Lower lobe of right lung (tissue), 2 donors: ENCODE measurements around the gene PCDH9. TPM values are rescaled to one million over a fixed set of nuclear protein-coding genes. Genes with fewer than 3 reads are reported as not detected.
"Not testable (repeated sequence)": the region's sequence is repeated elsewhere in the genome, so short reads cannot be mapped to it uniquely, and the experiment has no call there.

ENCODE experiments used
- ATAC-seq, 2 donors: fragments of 200-7000 bp; cut with Tn5 transposase; one replicate each; pipeline ENCODE4 v1.9.1; 2020 to 2022; ENCODE audit warnings: mild to moderate bottlenecking in 2 of 2, moderate library complexity in 2 of 2
- DNase-seq: peaks from one replicate; pipeline ENCODE4 v3.0.0-alpha.2; 2020
- H3K27ac ChIP-seq: fragments of 200-600 bp; one replicate; pipeline ENCODE4 v1.8.0; 2022
- H3K27me3 ChIP-seq: fragments of 200-600 bp; one replicate; pipeline ENCODE4 v1.8.0; 2022; ENCODE audit warnings: low read depth
- H3K36me3 ChIP-seq: fragments of 200-600 bp; one replicate; pipeline ENCODE4 v1.8.0; 2022; ENCODE audit warnings: mild to moderate bottlenecking
- H3K4me1 ChIP-seq: fragments of 200-600 bp; one replicate; pipeline ENCODE4 v1.8.0; 2022
- H3K4me3 ChIP-seq: fragments of 200-600 bp; one replicate; pipeline ENCODE4 v1.8.0; 2022; ENCODE audit warnings: mild to moderate bottlenecking
- H3K9me3 ChIP-seq: fragments of 200-600 bp; one replicate; pipeline ENCODE4 v1.8.0; 2022
- intact Hi-C: fragments of 100-400 bp; cut with DNase I; formaldehyde crosslinking; loops from one replicate; pipeline ENCODE4 v1.11.0; 2022
- total RNA-seq: library from RNA; stranded (reverse); fragmentation: NEBNext Ultra II Directional; extraction: Animal tissue kit (Norgen Biotek cat#: 25700); gene quantifications from one replicate; pipeline ENCODE4 v1.2.1, GENCODE V29; 2021
- TF ChIP-seq, protein P1 (sequence below): fragments of 200-600 bp; IDR thresholded peaks from one replicate; pipeline ENCODE4 v1.8.0; 2022; ENCODE audit warnings: antibody characterized with exemption, mild to moderate bottlenecking
- donor health status: DM: no; HTN: yes; CAD: no; lungs with severe emphysema.

The PCDH9 gene
- total RNA-seq, 1 donor from 2014 or later: 8.9 TPM

DNA sequence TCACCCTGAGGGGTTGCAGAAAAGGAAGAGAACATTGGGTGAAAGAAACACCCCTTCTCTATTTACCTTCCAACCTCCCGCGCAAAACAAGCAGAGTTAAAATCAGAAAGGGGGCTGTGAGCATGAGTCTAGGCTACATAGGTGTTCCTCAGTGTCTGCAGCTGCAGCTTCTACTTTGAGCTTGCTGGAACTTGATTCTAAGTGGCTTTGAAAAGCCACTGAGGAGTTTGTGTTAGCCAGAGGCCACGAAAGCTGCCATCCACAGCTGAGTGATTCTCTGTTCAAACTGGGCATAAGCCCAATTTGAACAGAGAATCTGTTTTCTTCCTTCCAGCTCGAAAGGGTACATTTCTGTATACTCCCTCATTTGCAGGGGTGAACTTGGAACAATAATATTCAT, 343.9 kb downstream of the PCDH9 start:
- no peaks in the 10 kb centered on the region for H3K4me1 ChIP-seq
- no peak overlapping the region for H3K27ac ChIP-seq
- no peak for ATAC-seq
- TF ChIP-seq, protein P1, sequence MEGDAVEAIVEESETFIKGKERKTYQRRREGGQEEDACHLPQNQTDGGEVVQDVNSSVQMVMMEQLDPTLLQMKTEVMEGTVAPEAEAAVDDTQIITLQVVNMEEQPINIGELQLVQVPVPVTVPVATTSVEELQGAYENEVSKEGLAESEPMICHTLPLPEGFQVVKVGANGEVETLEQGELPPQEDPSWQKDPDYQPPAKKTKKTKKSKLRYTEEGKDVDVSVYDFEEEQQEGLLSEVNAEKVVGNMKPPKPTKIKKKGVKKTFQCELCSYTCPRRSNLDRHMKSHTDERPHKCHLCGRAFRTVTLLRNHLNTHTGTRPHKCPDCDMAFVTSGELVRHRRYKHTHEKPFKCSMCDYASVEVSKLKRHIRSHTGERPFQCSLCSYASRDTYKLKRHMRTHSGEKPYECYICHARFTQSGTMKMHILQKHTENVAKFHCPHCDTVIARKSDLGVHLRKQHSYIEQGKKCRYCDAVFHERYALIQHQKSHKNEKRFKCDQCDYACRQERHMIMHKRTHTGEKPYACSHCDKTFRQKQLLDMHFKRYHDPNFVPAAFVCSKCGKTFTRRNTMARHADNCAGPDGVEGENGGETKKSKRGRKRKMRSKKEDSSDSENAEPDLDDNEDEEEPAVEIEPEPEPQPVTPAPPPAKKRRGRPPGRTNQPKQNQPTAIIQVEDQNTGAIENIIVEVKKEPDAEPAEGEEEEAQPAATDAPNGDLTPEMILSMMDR: no peak
- H3K4me3 ChIP-seq: no peak overlapping the region
- no peaks in the 10 kb centered on the region for H3K36me3 ChIP-seq
- no peaks in the 10 kb centered on the region for H3K27me3 ChIP-seq
- intact Hi-C loops: no loop called here
- no peaks in the 10 kb centered on the region for H3K9me3 ChIP-seq
- DNase-seq: no peak

DNA sequence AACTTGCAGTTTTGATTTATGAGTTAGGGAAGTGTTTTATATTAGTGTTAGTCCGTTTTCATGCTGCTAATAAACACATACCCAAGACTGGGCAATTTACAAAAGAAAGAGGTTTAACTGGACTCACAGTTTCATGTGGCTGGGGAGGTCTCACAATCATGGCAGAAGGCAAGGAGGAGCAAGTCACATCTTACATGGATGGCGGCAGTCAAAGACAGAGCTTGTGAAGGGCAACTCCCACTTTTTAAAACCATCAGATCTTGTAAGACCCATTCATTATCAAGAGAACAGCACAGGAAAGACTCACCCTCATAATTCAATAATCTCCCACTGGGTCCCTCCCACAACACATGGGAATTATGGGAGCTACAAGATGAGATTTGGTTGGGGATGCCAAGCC, 349.0 kb downstream of the PCDH9 start:
- H3K27ac ChIP-seq, H3K9me3 ChIP-seq, H3K4me1 ChIP-seq, H3K36me3 ChIP-seq, H3K27me3 ChIP-seq, H3K4me3 ChIP-seq, intact Hi-C loops, DNase-seq, ATAC-seq: not testable (repeated sequence)

DNA sequence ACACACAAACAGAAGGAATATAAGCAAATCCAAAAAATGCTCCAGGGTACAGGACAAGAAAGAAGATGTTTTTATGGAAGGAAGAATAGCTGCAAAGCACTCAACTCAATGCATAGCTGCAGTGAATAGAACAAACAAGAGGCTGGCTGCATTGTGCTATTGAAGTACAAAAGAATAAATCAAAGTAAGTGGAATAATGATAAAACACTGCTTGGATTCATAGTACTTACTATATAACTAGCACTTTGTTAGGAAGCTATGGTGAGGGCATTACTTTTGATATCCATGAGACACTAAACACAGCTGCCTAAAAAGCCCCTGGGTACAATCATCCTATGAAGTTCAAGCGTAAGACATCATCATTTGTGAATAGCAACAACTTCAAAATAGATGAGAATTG, 350.1 kb downstream of the PCDH9 start:
- no peak overlapping the region for H3K27ac ChIP-seq
- no peaks in the 10 kb centered on the region for H3K9me3 ChIP-seq
- no peaks in the 10 kb centered on the region for H3K27me3 ChIP-seq
- H3K36me3 ChIP-seq: no peaks in the 10 kb centered on the region
- intact Hi-C loops: no loop called here
- ATAC-seq (no peak), DNase-seq (no peak)
- H3K4me3 ChIP-seq: no peak overlapping the region
- no peaks in the 10 kb centered on the region for H3K4me1 ChIP-seq
- TF ChIP-seq, protein P1: no peak

DNA sequence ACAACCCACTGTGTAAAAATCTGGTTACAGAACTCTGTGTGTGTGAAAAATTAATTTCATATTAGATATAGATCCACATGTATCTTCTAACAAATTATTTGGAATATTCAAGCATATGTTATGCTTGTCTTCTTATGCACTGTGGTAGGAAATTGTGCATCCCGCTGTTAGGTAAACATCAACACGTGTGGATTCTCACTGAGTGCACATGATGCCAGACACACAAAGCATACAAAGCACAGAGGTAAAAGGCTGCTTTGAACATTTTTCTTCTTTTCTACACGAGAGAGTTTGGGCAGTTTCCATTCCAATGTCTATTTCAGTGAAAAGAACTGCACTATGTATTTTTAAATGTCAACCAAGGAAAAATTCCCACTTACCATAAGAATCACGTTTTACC, 354.9 kb downstream of the PCDH9 start:
- H3K27me3 ChIP-seq: no peaks in the 10 kb centered on the region
- DNase-seq (no peak), ATAC-seq (no peak)
- intact Hi-C loops: no loop called here
- no peak overlapping the region for H3K27ac ChIP-seq
- no peak overlapping the region for H3K4me3 ChIP-seq
- TF ChIP-seq, protein P1: no peak
- no peaks in the 10 kb centered on the region for H3K9me3 ChIP-seq
- no peaks in the 10 kb centered on the region for H3K4me1 ChIP-seq
- H3K36me3 ChIP-seq: no peaks in the 10 kb centered on the region

DNA sequence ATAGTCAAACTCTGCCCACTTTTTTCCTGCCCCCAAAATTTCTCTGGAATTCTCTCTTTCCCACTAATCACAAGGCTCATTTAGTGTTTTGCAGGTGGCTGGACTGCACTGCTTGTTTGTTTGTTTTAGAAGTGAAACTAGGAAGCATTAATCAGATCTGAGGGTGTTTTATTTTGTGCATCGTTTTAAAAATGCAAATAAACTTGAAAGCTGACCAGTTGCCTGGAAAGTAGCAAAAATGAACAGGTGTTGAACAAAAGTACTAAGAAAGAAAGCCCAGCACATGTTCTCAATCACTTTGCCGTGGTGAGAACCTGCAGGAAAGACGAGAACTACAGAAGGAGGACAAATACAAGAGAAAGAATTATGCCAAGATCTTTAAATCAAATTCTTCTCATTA, 365.5 kb downstream of the PCDH9 start:
- intact Hi-C loops: no loop called here
- Histone ChIP-seq H3K27me3 (no peaks in the 10 kb centered on the region), H3K4me1 (no peaks in the 10 kb centered on the region), H3K27ac (no peak overlapping the region), H3K36me3 (no peaks in the 10 kb centered on the region), H3K9me3 (no peaks in the 10 kb centered on the region), H3K4me3 (no peak overlapping the region)
- ATAC-seq: no peak
- TF ChIP-seq, protein P1: no peak
- DNase-seq: no peak

DNA sequence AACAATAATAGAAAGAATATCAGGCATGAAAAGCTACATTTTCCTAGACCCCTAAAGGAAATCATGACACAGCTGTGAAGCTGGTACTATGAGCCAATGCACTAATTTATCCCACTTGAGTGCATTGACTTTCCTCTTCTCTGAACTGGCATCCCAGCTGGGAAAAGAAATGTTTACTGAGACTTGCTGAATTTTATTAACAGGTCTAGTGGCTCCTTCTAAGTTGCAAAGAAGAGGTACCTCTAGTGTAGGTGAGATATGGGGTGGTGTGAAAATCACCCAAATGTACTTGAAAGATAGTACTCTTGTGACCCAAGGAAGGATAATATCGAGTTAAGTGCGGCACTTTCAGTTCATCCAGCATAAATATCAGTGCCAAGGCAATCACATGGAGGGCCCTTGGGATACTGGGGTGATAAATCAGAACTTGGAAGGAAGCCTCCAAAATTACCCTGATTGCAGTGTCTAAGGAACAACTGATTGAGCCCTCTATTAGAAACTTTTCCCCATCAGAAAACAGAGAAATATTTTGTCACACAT, 369.2 kb downstream of the PCDH9 start:
- H3K36me3 ChIP-seq: no peaks in the 10 kb centered on the region
- H3K4me1 ChIP-seq: no peaks in the 10 kb centered on the region
- intact Hi-C loops: no loop called here
- TF ChIP-seq, protein P1: no peak
- no peaks in the 10 kb centered on the region for H3K9me3 ChIP-seq
- DNase-seq: no peak
- no peaks in the 10 kb centered on the region for H3K27me3 ChIP-seq
- ATAC-seq: no peak
- no peak overlapping the region for H3K4me3 ChIP-seq
- no peak overlapping the region for H3K27ac ChIP-seq
